Upper lobe of left lung (tissue), 4 donors: Measurements from ENCODE around the gene RAB6B.

ENCODE experiments used
- CTCF ChIP-seq, 6 experiments: fragments of 450-650 bp in 4 of 6; fragments of 200-600 bp in 2 of 6; sonication (generic) in 2 of 6; IDR thresholded peaks; one replicate each; pipeline ENCODE4 v1.5.1; 2016 to 2019; ENCODE audit warnings: antibody characterized with exemption in 6 of 6
- POLR2A ChIP-seq, 4 donors: fragments of 450-650 bp; IDR thresholded peaks; one replicate each; pipeline ENCODE4 v1.5.1; 2016 to 2017; ENCODE audit warnings: antibody characterized with exemption in 4 of 4, mild to moderate bottlenecking in 2 of 4

- no peak for TF ChIP-seq POLR2A (IDR thresholded peaks at IDR 0.05)
- no peak for TF ChIP-seq CTCF (IDR thresholded peaks at IDR 0.05)
Measured at GRCh38 chr3:133866141-133866540, 29.5 kb downstream of the RAB6B start.
